ENCODE data around the gene SLC16A2.

The SLC16A2 gene

GRCh38 chrX:74458736-74459135 lies 37.4 kb downstream of the SLC16A2 start:
- TF ChIP-seq EZH2 (optimal IDR thresholded peaks at IDR 0.05; ENCODE audit: low read depth, low read length) (no peak), EZH2phosphoT487 (IDR thresholded peaks at IDR 0.05; ENCODE audit: low read length) (no peak), CTCF (IDR thresholded peaks at IDR 0.05; ENCODE audit: low read length) (no peak)
- no peak overlapping the region for H3K4me3 ChIP-seq (ENCODE audit: low read length)
- no peaks in the 10 kb centered on the region for H3K4me1 ChIP-seq (ENCODE audit: low read length)
- no peak overlapping the region for H3K27ac ChIP-seq (ENCODE audit: low read length)
- no peaks in the 10 kb centered on the region for H3K27me3 ChIP-seq (replicated peaks; ENCODE audit: insufficient read depth, low read length)
- H3K9ac ChIP-seq (ENCODE audit: low read length) = no peak overlapping the region
- no peaks in the 10 kb centered on the region for H3K36me3 ChIP-seq (replicated peaks; ENCODE audit: insufficient read depth, low read length)
- no peaks in the 10 kb centered on the region for H3F3A ChIP-seq (ENCODE audit: insufficient read depth, low read length)
- no peaks in the 10 kb centered on the region for H3K9me3 ChIP-seq (replicated peaks; ENCODE audit: insufficient read depth, low read length)
- H4K20me1 ChIP-seq (ENCODE audit: insufficient read depth, low read length) = no peaks in the 10 kb centered on the region
- H3K79me2 ChIP-seq (ENCODE audit: low read length) = no peaks in the 10 kb centered on the region
- no peaks in the 10 kb centered on the region for H3K9me2 ChIP-seq (replicated peaks; ENCODE audit: insufficient read depth, low read length)
- H3K4me2 ChIP-seq (ENCODE audit: low read depth, low read length) = no peak overlapping the region
- H2AFZ ChIP-seq (ENCODE audit: low read length) = no peak overlapping the region
- DNase-seq = no peak

DNA sequence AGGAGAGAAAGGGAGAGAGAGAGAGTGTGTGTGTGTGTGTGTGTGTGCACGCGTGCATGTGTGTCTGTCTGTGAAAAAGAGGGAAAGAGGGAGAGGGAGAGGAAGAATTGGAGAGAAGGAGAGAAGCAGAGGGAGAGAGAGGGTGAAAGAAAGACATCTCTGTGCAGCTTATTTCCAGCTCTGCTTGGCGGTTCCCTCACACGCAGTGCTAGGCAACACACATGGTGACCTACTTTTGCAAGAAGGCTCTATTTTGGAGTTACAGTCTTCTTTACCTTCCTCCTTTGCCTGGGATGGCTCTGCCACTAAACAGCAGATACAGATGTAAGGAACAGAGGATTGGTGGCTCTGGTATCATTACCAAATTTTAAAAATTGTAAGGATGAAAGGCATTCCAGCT lies 40.1 kb downstream of the SLC16A2 start:
- no peak overlapping the region for H3K9ac ChIP-seq (ENCODE audit: low read length)
- TF ChIP-seq EZH2phosphoT487 (IDR thresholded peaks at IDR 0.05; ENCODE audit: low read length) = no peak
- no peaks in the 10 kb centered on the region for H3K36me3 ChIP-seq (replicated peaks; ENCODE audit: insufficient read depth, low read length)
- H3K4me1 ChIP-seq (ENCODE audit: low read length) = no peaks in the 10 kb centered on the region
- no peaks in the 10 kb centered on the region for H3K27me3 ChIP-seq (replicated peaks; ENCODE audit: insufficient read depth, low read length)
- H3K4me3 ChIP-seq (ENCODE audit: low read length) = no peak overlapping the region
- H3K9me3 ChIP-seq (replicated peaks; ENCODE audit: insufficient read depth, low read length) = no peaks in the 10 kb centered on the region
- no peaks in the 10 kb centered on the region for H3K79me2 ChIP-seq (ENCODE audit: low read length)
- H3K9me2 ChIP-seq (replicated peaks; ENCODE audit: insufficient read depth, low read length) = no peaks in the 10 kb centered on the region
- H3K4me2 ChIP-seq (ENCODE audit: low read depth, low read length) = no peak overlapping the region
- H3K27ac ChIP-seq (ENCODE audit: low read length) = no peak overlapping the region
- no peaks in the 10 kb centered on the region for H4K20me1 ChIP-seq (ENCODE audit: insufficient read depth, low read length)
- DNase-seq = no peak
- H2AFZ ChIP-seq (ENCODE audit: low read length) = no peak overlapping the region
- H3F3A ChIP-seq (ENCODE audit: insufficient read depth, low read length) = no peaks in the 10 kb centered on the region

GRCh38 chrX:74464722-74465121 lies 43.4 kb downstream of the SLC16A2 start:
- no peaks in the 10 kb centered on the region for H3K36me3 ChIP-seq (replicated peaks; ENCODE audit: insufficient read depth, low read length)
- no peaks in the 10 kb centered on the region for H3F3A ChIP-seq (ENCODE audit: insufficient read depth, low read length)
- no peaks in the 10 kb centered on the region for H4K20me1 ChIP-seq (ENCODE audit: insufficient read depth, low read length)
- H3K79me2 ChIP-seq (ENCODE audit: low read length) = no peaks in the 10 kb centered on the region
- H3K9ac ChIP-seq (ENCODE audit: low read length) = no peak overlapping the region
- DNase-seq = no peak
- no peaks in the 10 kb centered on the region for H3K9me3 ChIP-seq (replicated peaks; ENCODE audit: insufficient read depth, low read length)
- H3K9me2 ChIP-seq (replicated peaks; ENCODE audit: insufficient read depth, low read length) = no peaks in the 10 kb centered on the region
- no peak overlapping the region for H3K4me3 ChIP-seq (ENCODE audit: low read length)
- no peaks in the 10 kb centered on the region for H3K27me3 ChIP-seq (replicated peaks; ENCODE audit: insufficient read depth, low read length)
- no peaks in the 10 kb centered on the region for H3K4me1 ChIP-seq (ENCODE audit: low read length)
- no peak overlapping the region for H3K4me2 ChIP-seq (ENCODE audit: low read depth, low read length)
- H3K27ac ChIP-seq (ENCODE audit: low read length) = no peak overlapping the region
- no peak for TF ChIP-seq CTCF (IDR thresholded peaks at IDR 0.05; ENCODE audit: low read length)
- no peak for TF ChIP-seq EZH2phosphoT487 (IDR thresholded peaks at IDR 0.05; ENCODE audit: low read length)
- no peak for TF ChIP-seq EZH2 (optimal IDR thresholded peaks at IDR 0.05; ENCODE audit: low read depth, low read length)
- H2AFZ ChIP-seq (ENCODE audit: low read length) = no peak overlapping the region

DNA sequence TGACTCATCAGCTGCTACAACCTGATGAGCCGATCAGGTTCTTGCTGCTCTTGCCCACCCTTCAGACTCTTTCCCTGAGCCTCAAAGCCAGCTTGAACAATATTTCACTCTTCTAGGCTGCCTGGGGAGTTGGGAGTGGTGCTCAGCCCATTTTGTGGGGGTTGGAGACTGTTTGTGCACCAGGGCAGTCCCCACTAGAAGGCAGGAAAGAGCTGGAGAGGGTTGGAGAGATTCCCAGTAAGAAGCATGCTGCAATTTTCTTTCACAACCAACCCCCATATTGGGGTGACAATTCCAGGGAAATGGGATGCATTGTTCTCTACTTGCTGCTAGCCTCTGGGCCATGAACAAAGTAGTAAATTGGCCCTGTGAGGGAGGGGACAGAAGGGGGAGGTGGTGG lies 44.1 kb downstream of the SLC16A2 start:
- H3K4me3 ChIP-seq (ENCODE audit: low read length) = no peak overlapping the region
- no peak for DNase-seq
- H3K9me2 ChIP-seq (replicated peaks; ENCODE audit: insufficient read depth, low read length) = no peaks in the 10 kb centered on the region
- H3K4me1 ChIP-seq (ENCODE audit: low read length) = no peaks in the 10 kb centered on the region
- no peak overlapping the region for H2AFZ ChIP-seq (ENCODE audit: low read length)
- no peaks in the 10 kb centered on the region for H4K20me1 ChIP-seq (ENCODE audit: insufficient read depth, low read length)
- H3K79me2 ChIP-seq (ENCODE audit: low read length) = no peaks in the 10 kb centered on the region
- no peaks in the 10 kb centered on the region for H3F3A ChIP-seq (ENCODE audit: insufficient read depth, low read length)
- no peak overlapping the region for H3K4me2 ChIP-seq (ENCODE audit: low read depth, low read length)
- no peak overlapping the region for H3K27ac ChIP-seq (ENCODE audit: low read length)
- no peaks in the 10 kb centered on the region for H3K9me3 ChIP-seq (replicated peaks; ENCODE audit: insufficient read depth, low read length)
- H3K27me3 ChIP-seq (replicated peaks; ENCODE audit: insufficient read depth, low read length) = no peaks in the 10 kb centered on the region
- no peak overlapping the region for H3K9ac ChIP-seq (ENCODE audit: low read length)
- H3K36me3 ChIP-seq (replicated peaks; ENCODE audit: insufficient read depth, low read length) = no peaks in the 10 kb centered on the region
- TF ChIP-seq EZH2phosphoT487 (IDR thresholded peaks at IDR 0.05; ENCODE audit: low read length) (no peak), EZH2 (optimal IDR thresholded peaks at IDR 0.05; ENCODE audit: low read depth, low read length) (no peak), CTCF (IDR thresholded peaks at IDR 0.05; ENCODE audit: low read length) (no peak)

All from MM.1S (cell line).